SK-N-SH (cell line): ENCODE results near the gene DNAH14. TPM values are rescaled to one million over a fixed set of nuclear protein-coding genes. Genes with fewer than 3 reads are reported as not detected.
A peak's percentile ranks its signal among the peaks of the same experiment; 100 is the strongest.

Source experiments
- CTCF ChIA-PET: fragments of 300-600, 350-600 bp; formaldehyde crosslinking; extraction: SDS; loops from one replicate; lab custom pipeline; 2021; lab: Yijun Ruan, JAX
- POLR2A ChIA-PET: fragments of 350-600 bp; sonication (Branson Sonifier 250); formaldehyde crosslinking; extraction: SDS; loops from one replicate; lab custom pipeline; 2020; ENCODE audit warnings: antibody characterized with exemption, inconsistent platforms; lab: Yijun Ruan, JAX
- DNase-seq: peaks from one replicate; pipeline ENCODE4 v3.0.0; 2012
- H2AFZ ChIP-seq: fragments of 200-600 bp; sonication (generic); 2 replicates; pipeline ENCODE4 v1.8.1; 2016; ENCODE audit warnings: antibody characterized with exemption, mild to moderate bottlenecking, low read depth
- H3F3A ChIP-seq: fragments of 200-600 bp; sonication (generic); replicated peaks from 2 replicates; pipeline ENCODE3; 2016; ENCODE audit warnings: antibody characterized with exemption, mild to moderate bottlenecking; ENCODE audit not compliant: insufficient read depth
- H3K27ac ChIP-seq, 2 experiments: fragments of 200-500 bp in 1 of 2; fragments of 200-600 bp in 1 of 2; sonication (Bioruptor generic) in 1 of 2; sonication (generic), shearing (Covaris generic) in 1 of 2; 2 replicates each; pipeline versions ENCODE4 v1.5.1 to v1.6.1; 2014 to 2016; ENCODE audit warnings: low read depth in 2 of 2, inconsistent platforms in 1 of 2, low read length in 1 of 2, mild to moderate bottlenecking in 1 of 2, mixed read lengths in 1 of 2
- H3K27me3 ChIP-seq: fragments of 200-600 bp; sonication (generic), shearing (Covaris generic); 2 replicates; pipeline ENCODE4 v1.6.1; 2016; ENCODE audit warnings: mixed run types; ENCODE audit not compliant: insufficient read depth
- H3K36me3 ChIP-seq, 2 experiments: fragments of 200-500 bp in 1 of 2; fragments of 200-600 bp in 1 of 2; sonication (Bioruptor generic) in 1 of 2; sonication (generic) in 1 of 2; replicated peaks in 1 of 2; 2 replicates each; pipeline versions ENCODE3 to v1.5.1; 2014 to 2016; ENCODE audit warnings: low read length in 1 of 2, mild to moderate bottlenecking in 1 of 2; ENCODE audit not compliant: insufficient read depth in 2 of 2, control insufficient read depth in 1 of 2
- H3K4me1 ChIP-seq, 2 experiments: fragments of 200-500 bp in 1 of 2; fragments of 200-600 bp in 1 of 2; sonication (Bioruptor generic) in 1 of 2; sonication (generic), shearing (Covaris generic) in 1 of 2; 2 replicates each; pipeline versions ENCODE4 v1.5.1 to v1.6.1; 2014 to 2016; ENCODE audit warnings: low read depth in 1 of 2, low read length in 1 of 2, mixed run types in 1 of 2; ENCODE audit not compliant: insufficient read depth in 2 of 2, control insufficient read depth in 1 of 2
- H3K4me2 ChIP-seq: fragments of 200-600 bp; sonication (generic), shearing (Covaris generic); 2 replicates; pipeline ENCODE4 v1.6.1; 2017; ENCODE audit warnings: mixed run types
- H3K4me3 ChIP-seq, 2 experiments: fragments of 200-500 bp in 1 of 2; fragments of 200-600 bp in 1 of 2; sonication (Bioruptor generic) in 1 of 2; sonication (generic), shearing (Covaris generic) in 1 of 2; 2 replicates each; pipeline versions ENCODE4 v1.5.1 to v1.8.1; 2014 to 2016; ENCODE audit warnings: low read depth in 2 of 2, inconsistent platforms in 1 of 2, low read length in 1 of 2, mild to moderate bottlenecking in 1 of 2, mixed read lengths in 1 of 2, moderate library complexity in 1 of 2
- H3K79me2 ChIP-seq: fragments of 200-600 bp; sonication (generic); 2 replicates; pipeline ENCODE4 v1.8.1; 2017; ENCODE audit warnings: mild to moderate bottlenecking; ENCODE audit not compliant: insufficient read depth
- H3K9ac ChIP-seq: fragments of 200-600 bp; sonication (generic); 2 replicates; pipeline ENCODE4 v1.6.1; 2017; ENCODE audit warnings: mixed run types
- H3K9me2 ChIP-seq: fragments of 200-600 bp; sonication (generic); 2 replicates; pipeline ENCODE4 v1.6.1; 2017; ENCODE audit warnings: mixed run types
- H3K9me3 ChIP-seq: fragments of 200-600 bp; sonication (generic); 2 replicates; pipeline ENCODE4 v1.6.1; 2017; ENCODE audit warnings: mixed run types, mild to moderate bottlenecking, moderate library complexity
- H4K20me1 ChIP-seq: fragments of 200-600 bp; sonication (generic); 2 replicates; pipeline ENCODE4 v1.6.1; 2017; ENCODE audit warnings: mild to moderate bottlenecking, mixed run types; ENCODE audit not compliant: insufficient read depth
- CHD2 ChIP-seq: fragments of 150-350 bp; IDR thresholded peaks from 2 replicates; pipeline ENCODE4 v1.6.1; 2018; ENCODE audit warnings: low read length; ENCODE audit not compliant: partially characterized antibody
- CTCF ChIP-seq: fragments of 200-600 bp; sonication (generic); IDR thresholded peaks from 2 replicates; pipeline ENCODE4 v1.6.1; 2017; ENCODE audit warnings: antibody characterized with exemption, mild to moderate bottlenecking, moderate library complexity
- ELF1 ChIP-seq: IDR thresholded peaks from 2 replicates; pipeline ENCODE4 v1.4.0; 2012
- EZH2phosphoT487 ChIP-seq: fragments of 200-600 bp; sonication (generic); IDR thresholded peaks from 2 replicates; pipeline ENCODE4 v1.6.1; 2017; ENCODE audit warnings: low read depth, mixed run types, mild to moderate bottlenecking, antibody characterized with exemption, moderate library complexity, borderline replicate concordance
- FOXJ3 ChIP-seq: sonication (generic); formaldehyde crosslinking; IDR thresholded peaks from 2 replicates; pipeline ENCODE4 v1.5.1; 2020; ENCODE audit warnings: mild to moderate bottlenecking, missing genetic modification reagents
- FOXM1 ChIP-seq: IDR thresholded peaks from 2 replicates; pipeline ENCODE4 v1.4.0; 2012; ENCODE audit warnings: low read depth, mild to moderate bottlenecking
- MAX ChIP-seq: IDR thresholded peaks from 2 replicates; pipeline ENCODE4 v1.4.0; 2012; ENCODE audit warnings: low read depth
- NRF1 ChIP-seq: IDR thresholded peaks from 2 replicates; pipeline ENCODE4 v1.6.1; 2012; ENCODE audit warnings: low read depth, mild to moderate bottlenecking, low read length
- PBX3 ChIP-seq: IDR thresholded peaks from 2 replicates; pipeline ENCODE4; 2012
- POLR2AphosphoS5 ChIP-seq: IDR thresholded peaks from 2 replicates; pipeline ENCODE4 v1.6.1; 2012; ENCODE audit warnings: low read depth, low read length
- RCOR1 ChIP-seq: fragments of 150-350 bp; IDR thresholded peaks from 2 replicates; pipeline ENCODE4 v1.6.1; 2017; ENCODE audit warnings: antibody characterized with exemption, low read length
- SIN3A ChIP-seq: IDR thresholded peaks from 2 replicates; pipeline ENCODE4 v1.6.1; 2012; ENCODE audit warnings: low read depth, mild to moderate bottlenecking, low read length, moderate library complexity, borderline replicate concordance
- TCF12 ChIP-seq: IDR thresholded peaks from 2 replicates; pipeline ENCODE4 v1.4.0; 2012
- YY1 ChIP-seq: IDR thresholded peaks from 2 replicates; pipeline ENCODE4 v1.4.0; 2012; ENCODE audit warnings: low read depth, mild to moderate bottlenecking
- ZBTB33 ChIP-seq: IDR thresholded peaks from 2 replicates; pipeline ENCODE4 v1.4.0; 2012; ENCODE audit warnings: low read depth, borderline replicate concordance
- WGBS: methylation state at CpG from one replicate; pipeline ENCODE4 v1.1.6; 2017; ENCODE audit warnings: low lambda C conversion rate; 5-methylcytosine and 5-hydroxymethylcytosine counted together
- polyA plus RNA-seq, 3 experiments: library from polyadenylated mRNA; depleted of rRNA; stranded (reverse); fragments of >200 nt; gene quantifications; 2 replicates each; pipeline ENCODE4 v1.2.3, GENCODE V29; 2012

DNAH14 gene
- polyA plus RNA-seq, 1 of the 3 experiments (the other 2 are of a cell fraction) = 8.0 TPM

- H3K9me3 ChIP-seq = no peaks in the 10 kb centered on the region
- WGBS = 95% methylated on average over 5 of the region's 5 CpGs
- POLR2A ChIA-PET = no interaction called here
- DNase-seq = no peak
- peaks cover 67 to 86% of the 10 kb centered on the region in 2 experiments for H3K36me3 ChIP-seq
- no peaks in the 10 kb centered on the region for H3K9me2 ChIP-seq
- H3K4me3 ChIP-seq = no peak overlapping the region
- no peak overlapping the region for H3K27ac ChIP-seq
- no peaks in the 10 kb centered on the region for H3F3A ChIP-seq
- no peak overlapping the region for H3K9ac ChIP-seq
- TF ChIP-seq MAX = no peak
- peak; percentile 9; the same call in 1 of the 2 replicates for TF ChIP-seq CTCF
- TF ChIP-seq, all 33 proteins: peak for 1
- no peak overlapping the region for H2AFZ ChIP-seq
- no peak overlapping the region for H3K4me2 ChIP-seq
- H3K4me1 ChIP-seq = no peaks in the 10 kb centered on the region; a peak in 2 of 4 replicates
- peaks cover 3% of the 10 kb centered on the region; the same call in 1 of the 2 replicates for H3K79me2 ChIP-seq
- CTCF ChIA-PET = no interaction called here
- no peaks in the 10 kb centered on the region for H4K20me1 ChIP-seq
- no peaks in the 10 kb centered on the region for H3K27me3 ChIP-seq
These were observed 484.4 kb downstream of the DNAH14 start for GRCh38 chr1:225413708-225414375.

- H3K4me1 ChIP-seq = no peaks in the 10 kb centered on the region; a peak in 2 of 4 replicates
- no peaks in the 10 kb centered on the region for H4K20me1 ChIP-seq
- H2AFZ ChIP-seq = no peak overlapping the region
- H3K4me3 ChIP-seq = no peak overlapping the region
- no peaks in the 10 kb centered on the region for H3F3A ChIP-seq
- ChIA-PET CTCF (interaction anchor here (0.9 to 1.1 kb wide), 2 partner anchors 8 to 10 kb away, joined by 4 read pairs; no protein-coding TSS in a partner anchor), POLR2A (no interaction called here)
- no peak for TF ChIP-seq POLR2AphosphoS5
- TF ChIP-seq PBX3 = no peak
- TF ChIP-seq EZH2phosphoT487 = no peak
- TF ChIP-seq ELF1 = no peak
- no peak for TF ChIP-seq TCF12
- TF ChIP-seq CTCF = no peak
- TF ChIP-seq FOXJ3 = no peak
- no peak for TF ChIP-seq NRF1
- TF ChIP-seq SIN3A = no peak
- TF ChIP-seq FOXM1 = no peak
- no peak for TF ChIP-seq RCOR1
- TF ChIP-seq YY1 = no peak
- no peak for TF ChIP-seq CHD2
- no peak for TF ChIP-seq ZBTB33
- no peak overlapping the region for H3K9ac ChIP-seq
- peaks cover 76 to 79% of the 10 kb centered on the region in 2 experiments for H3K36me3 ChIP-seq
- peaks cover 3% of the 10 kb centered on the region; the same call in 1 of the 2 replicates for H3K79me2 ChIP-seq
- H3K9me3 ChIP-seq = no peaks in the 10 kb centered on the region
- no peaks in the 10 kb centered on the region for H3K27me3 ChIP-seq
- no peak for DNase-seq
- 97% methylated on average over 4 of the region's 4 CpGs for WGBS
- no peak overlapping the region for H3K4me2 ChIP-seq
- H3K9me2 ChIP-seq = no peaks in the 10 kb centered on the region
- H3K27ac ChIP-seq = no peak overlapping the region
These were observed 485.8 kb downstream of the DNAH14 start for GRCh38 chr1:225415307-225415706.
